Common myeloid progenitor, CD34-positive (primary cell): ENCODE results near the gene POU2AF3.

ENCODE experiments used
- CTCF ChIA-PET: fragments of 350-600 bp; sonication (Branson Sonifier 250); formaldehyde crosslinking; loops from one replicate; lab custom pipeline; 2021; ENCODE audit warnings: antibody characterized with exemption; lab: Charles Lee
- POLR2A ChIA-PET: fragments of 350-600 bp; sonication (Branson Sonifier 250); formaldehyde crosslinking; loops from one replicate; lab custom pipeline; 2021; ENCODE audit warnings: antibody characterized with exemption; lab: Charles Lee
- DNase-seq, 3 donors: peaks; one replicate each; pipeline versions ENCODE4 v3.0.0 to v3.0.0-alpha.2; 2013
- H3K27ac ChIP-seq, 2 experiments: 1 replicate in 1 of 2; 2 replicates in 1 of 2; pipeline ENCODE4 v1.7.0; 2013; ENCODE audit warnings: inconsistent platforms in 2 of 2, low read length in 2 of 2, mild to moderate bottlenecking in 2 of 2, low read depth in 1 of 2, moderate library complexity in 1 of 2; ENCODE audit not compliant: severe bottlenecking in 2 of 2, insufficient read depth in 1 of 2, poor library complexity in 1 of 2
- H3K27me3 ChIP-seq, 5 experiments: replicated peaks in 2 of 5; 1 replicate in 3 of 5; 2 replicates in 2 of 5; pipeline versions ENCODE4 v1.6.1 to v1.7.0; 2013; ENCODE audit warnings: low read length in 4 of 5, mild to moderate bottlenecking in 2 of 5, moderate library complexity in 2 of 5, inconsistent platforms in 1 of 5; ENCODE audit not compliant: insufficient read depth in 5 of 5, control insufficient read depth in 4 of 5
- H3K36me3 ChIP-seq, 4 experiments: 1 replicate in 2 of 4; 2 replicates in 2 of 4; pipeline versions ENCODE4 v1.6.1 to v1.7.0; 2013; ENCODE audit warnings: low read length in 3 of 4, control low read depth in 1 of 4, mild to moderate bottlenecking in 1 of 4; ENCODE audit not compliant: control insufficient read depth in 4 of 4, insufficient read depth in 4 of 4
- H3K4me1 ChIP-seq, 4 experiments: 1 replicate in 3 of 4; 2 replicates in 1 of 4; pipeline versions ENCODE4 v1.6.1 to v1.7.1; 2013; ENCODE audit warnings: low read length in 3 of 4, mild to moderate bottlenecking in 3 of 4, control low read depth in 1 of 4, inconsistent platforms in 1 of 4, moderate library complexity in 1 of 4; ENCODE audit not compliant: control insufficient read depth in 4 of 4, insufficient read depth in 4 of 4; ENCODE audit errors: control extremely low read depth in 1 of 4
- H3K4me3 ChIP-seq, 7 experiments: 1 replicate in 4 of 7; 2 replicates in 3 of 7; pipeline versions ENCODE4 v1.5.1 to v1.7.0; 2013; ENCODE audit warnings: mild to moderate bottlenecking in 7 of 7, low read length in 6 of 7, moderate library complexity in 6 of 7, inconsistent platforms in 2 of 7, low read depth in 2 of 7, control low read depth in 1 of 7; ENCODE audit not compliant: insufficient read depth in 4 of 7, control insufficient read depth in 1 of 7; ENCODE audit errors: extremely low read depth in 1 of 7
- H3K9me3 ChIP-seq, 5 experiments: 1 replicate in 4 of 5; 2 replicates in 1 of 5; pipeline versions ENCODE4 v1.6.1 to v1.7.1; 2013; ENCODE audit warnings: low read length in 4 of 5, mild to moderate bottlenecking in 2 of 5, inconsistent platforms in 1 of 5, low read depth in 1 of 5, moderate library complexity in 1 of 5; ENCODE audit not compliant: control insufficient read depth in 4 of 5, insufficient read depth in 2 of 5; ENCODE audit errors: control extremely low read depth in 1 of 5
- WGBS: methylation state at CpG from one replicate; pipeline ENCODE4 v1.1.5; 2013; ENCODE audit not compliant: insufficient coverage; 5-methylcytosine and 5-hydroxymethylcytosine counted together

The POU2AF3 gene

DNA sequence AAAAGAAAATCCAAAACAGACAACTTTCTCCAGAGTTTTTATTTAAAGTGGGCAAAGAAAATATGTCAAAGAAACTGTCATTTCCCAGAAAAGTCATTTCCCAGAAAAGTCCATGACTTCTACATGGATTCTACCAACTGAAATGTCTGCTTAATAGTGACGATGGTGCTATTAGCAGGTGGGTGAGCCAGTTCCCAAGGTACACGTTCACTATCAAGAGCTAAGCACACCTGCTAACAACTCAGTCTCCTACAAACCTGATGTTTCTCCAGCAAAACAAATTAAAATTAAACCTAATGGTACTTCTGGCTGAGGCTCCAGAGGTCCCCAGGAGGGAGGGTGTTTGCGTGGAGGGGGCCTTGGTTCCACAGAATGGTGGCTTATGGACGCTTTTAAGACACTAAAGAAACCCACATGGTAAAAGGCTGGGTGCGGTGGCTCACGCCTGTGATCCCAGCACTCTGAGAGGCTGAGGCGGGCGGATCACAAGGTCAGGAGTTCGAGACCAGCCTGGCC is 53.9 kb downstream of the POU2AF3 start:
- ChIA-PET POLR2A (no interaction called here), CTCF (no interaction called here)
- Histone ChIP-seq H3K4me3 (no peak overlapping the region), H3K36me3 (no peaks in the 10 kb centered on the region), H3K9me3 (no peaks in the 10 kb centered on the region), H3K27ac (no peak overlapping the region), H3K27me3 (peaks cover 0 to 3% (median 0%) of the 10 kb centered on the region in 5 experiments), H3K4me1 (no peaks in the 10 kb centered on the region)
- WGBS, result 97% methylated on average over 4 of the region's 9 CpGs
- DNase-seq, result no peak

DNA sequence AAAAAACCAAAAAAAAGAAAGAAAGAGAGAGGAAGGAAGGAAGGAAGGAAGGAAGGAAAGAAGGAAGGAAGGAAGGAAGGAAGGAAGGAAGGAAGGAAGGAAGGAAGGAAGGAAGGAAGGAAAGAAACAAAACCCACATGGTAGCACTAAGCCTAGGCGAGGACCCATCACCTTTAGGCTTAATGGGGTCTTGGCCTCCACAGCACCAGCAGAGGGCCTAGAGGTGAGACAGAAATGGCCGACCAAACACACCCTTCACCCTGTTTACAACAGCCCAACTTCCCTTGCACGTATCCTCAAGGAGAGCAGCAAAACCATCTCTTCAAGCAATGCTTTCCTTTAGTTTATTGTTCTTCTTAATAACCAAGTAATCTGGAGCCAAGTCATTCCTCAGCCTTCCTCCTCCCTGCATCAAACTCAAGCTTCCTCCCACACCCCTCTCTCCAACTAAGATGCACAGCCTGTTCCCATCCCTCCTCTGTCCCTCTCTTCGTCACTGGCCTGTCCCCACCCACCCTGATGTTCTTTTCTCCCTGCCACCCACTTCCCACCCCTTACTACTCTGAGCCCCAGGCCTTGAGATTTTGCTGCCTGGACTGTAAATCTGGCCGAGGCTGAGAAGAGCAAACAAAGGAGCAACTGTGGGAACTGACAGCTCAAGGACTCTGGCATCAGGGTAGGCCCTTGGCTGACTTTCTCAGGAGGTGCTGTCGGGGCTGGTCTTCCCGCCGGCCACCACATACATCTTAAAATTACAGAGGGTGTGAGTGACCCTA is 54.8 kb downstream of the POU2AF3 start:
- ChIA-PET CTCF (no interaction called here), POLR2A (no interaction called here)
- H3K4me3 ChIP-seq, result no peak overlapping the region
- WGBS, result 94% methylated on average over 3 of the region's 8 CpGs
- H3K9me3 ChIP-seq, result no peaks in the 10 kb centered on the region
- no peak overlapping the region for H3K27ac ChIP-seq
- peak in 1 of 3 donors; percentile 7 for DNase-seq
- no peaks in the 10 kb centered on the region for H3K4me1 ChIP-seq
- peaks cover 0 to 3% (median 0%) of the 10 kb centered on the region in 5 experiments for H3K27me3 ChIP-seq
- H3K36me3 ChIP-seq, result no peaks in the 10 kb centered on the region

DNA sequence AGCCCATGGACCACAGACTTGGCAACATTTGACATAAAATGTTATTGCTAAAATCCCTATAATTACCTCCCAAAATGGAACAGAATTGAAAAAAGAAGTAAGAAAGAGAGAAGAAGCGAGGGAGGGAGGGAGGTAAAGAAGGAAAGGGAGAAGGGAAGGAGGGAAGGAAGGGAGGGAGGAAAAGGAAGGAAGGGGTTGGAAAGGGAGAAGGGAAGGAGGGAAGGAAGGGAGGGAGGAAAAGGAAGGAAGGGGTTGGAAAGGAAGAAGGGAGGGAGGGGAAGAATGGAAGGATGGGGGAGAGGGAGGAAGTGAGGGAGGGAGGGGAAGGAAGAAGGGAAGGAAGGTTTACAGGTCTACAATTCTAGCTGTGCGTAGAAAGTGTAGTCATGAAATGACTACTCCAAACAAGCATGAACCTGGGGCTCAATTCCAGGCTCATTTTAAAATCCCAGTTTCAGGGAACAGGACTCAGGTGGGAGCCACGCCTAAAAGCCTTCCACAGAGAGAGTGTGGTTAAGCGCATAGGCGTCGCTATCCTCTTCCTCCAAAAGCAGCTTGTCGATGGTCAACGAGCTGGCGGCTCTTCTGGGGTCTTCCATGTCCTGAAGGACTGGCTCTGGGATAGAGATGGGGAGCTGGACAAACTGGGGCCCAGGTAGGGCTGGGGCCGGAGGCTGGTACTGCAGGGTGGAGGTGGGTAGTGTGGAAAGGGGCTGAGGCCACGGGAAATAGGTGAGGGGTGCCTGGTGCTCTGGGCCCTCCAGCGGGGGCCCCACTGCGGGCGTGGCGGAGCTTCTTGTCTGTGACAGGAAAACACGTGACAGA is 55.6 kb downstream of the POU2AF3 start:
- no peaks in the 10 kb centered on the region for H3K36me3 ChIP-seq
- no peaks in the 10 kb centered on the region for H3K9me3 ChIP-seq
- no peaks in the 10 kb centered on the region for H3K4me1 ChIP-seq
- H3K27ac ChIP-seq, result no peak overlapping the region
- no peak for DNase-seq
- POLR2A ChIA-PET, result no interaction called here
- CTCF ChIA-PET, result interaction anchor here (1.0 kb wide), 1 partner anchor 8 kb away, joined by 3 read pairs; no protein-coding TSS in a partner anchor
- no peak overlapping the region for H3K4me3 ChIP-seq
- H3K27me3 ChIP-seq, result peaks cover 0 to 3% (median 0%) of the 10 kb centered on the region in 5 experiments
- 97% methylated on average over 16 of the region's 16 CpGs for WGBS

DNA sequence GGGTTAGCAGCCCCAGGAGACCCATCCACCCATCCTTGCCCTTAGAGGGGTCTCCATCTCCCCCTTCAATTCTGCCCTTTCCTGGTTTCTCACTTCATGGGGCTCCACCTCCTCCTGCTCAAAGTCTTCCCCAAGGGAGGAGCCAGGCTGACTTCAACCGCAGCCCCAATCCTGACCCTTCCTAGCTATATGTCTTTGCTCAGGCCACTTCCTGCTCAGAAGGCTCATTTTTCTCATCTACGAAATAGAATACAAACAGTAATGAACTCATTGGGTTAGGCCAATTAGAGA is 56.2 kb downstream of the POU2AF3 start:
- POLR2A ChIA-PET, result no interaction called here
- Histone ChIP-seq H3K27ac (no peak overlapping the region), H3K4me1 (no peaks in the 10 kb centered on the region), H3K9me3 (no peaks in the 10 kb centered on the region), H3K36me3 (no peaks in the 10 kb centered on the region), H3K27me3 (peaks cover 0 to 3% (median 0%) of the 10 kb centered on the region in 5 experiments), H3K4me3 (no peak overlapping the region)
- DNase-seq, result no peak
- CTCF ChIA-PET, result interaction anchor here (1.0 kb wide), 1 partner anchor 9 kb away, joined by 3 read pairs; no protein-coding TSS in a partner anchor
- WGBS, result 100% methylated on average over 2 of the region's 2 CpGs

DNA sequence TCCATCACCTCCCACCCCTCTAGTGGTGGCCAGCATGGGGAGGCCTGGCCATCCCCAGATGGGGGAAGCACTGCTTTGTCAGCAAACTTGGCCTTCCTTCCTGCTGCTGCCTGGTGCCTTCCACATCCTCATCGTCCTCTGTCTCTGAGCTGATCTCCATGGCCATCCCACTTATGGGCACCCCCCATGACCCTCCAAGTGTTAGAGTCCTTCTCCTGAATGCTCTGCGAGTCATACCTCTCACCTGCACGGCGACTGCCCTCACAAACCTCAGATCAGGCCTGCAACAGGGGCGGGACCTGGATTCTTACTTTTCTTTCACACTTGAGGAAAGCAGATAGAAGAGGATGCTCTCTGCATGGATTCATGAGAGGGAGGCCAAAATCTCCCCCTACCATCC is 56.8 kb downstream of the POU2AF3 start:
- Histone ChIP-seq H3K36me3 (no peaks in the 10 kb centered on the region), H3K9me3 (no peaks in the 10 kb centered on the region), H3K27ac (no peak overlapping the region), H3K4me3 (no peak overlapping the region), H3K4me1 (no peaks in the 10 kb centered on the region), H3K27me3 (peaks cover 0 to 3% (median 0%) of the 10 kb centered on the region in 5 experiments)
- ChIA-PET POLR2A (no interaction called here), CTCF (interaction anchor here (1.0 kb wide), 1 partner anchor 9 kb away, joined by 3 read pairs; no protein-coding TSS in a partner anchor)
- WGBS, result 89% methylated on average over 4 of the region's 5 CpGs
- no peak for DNase-seq

DNA sequence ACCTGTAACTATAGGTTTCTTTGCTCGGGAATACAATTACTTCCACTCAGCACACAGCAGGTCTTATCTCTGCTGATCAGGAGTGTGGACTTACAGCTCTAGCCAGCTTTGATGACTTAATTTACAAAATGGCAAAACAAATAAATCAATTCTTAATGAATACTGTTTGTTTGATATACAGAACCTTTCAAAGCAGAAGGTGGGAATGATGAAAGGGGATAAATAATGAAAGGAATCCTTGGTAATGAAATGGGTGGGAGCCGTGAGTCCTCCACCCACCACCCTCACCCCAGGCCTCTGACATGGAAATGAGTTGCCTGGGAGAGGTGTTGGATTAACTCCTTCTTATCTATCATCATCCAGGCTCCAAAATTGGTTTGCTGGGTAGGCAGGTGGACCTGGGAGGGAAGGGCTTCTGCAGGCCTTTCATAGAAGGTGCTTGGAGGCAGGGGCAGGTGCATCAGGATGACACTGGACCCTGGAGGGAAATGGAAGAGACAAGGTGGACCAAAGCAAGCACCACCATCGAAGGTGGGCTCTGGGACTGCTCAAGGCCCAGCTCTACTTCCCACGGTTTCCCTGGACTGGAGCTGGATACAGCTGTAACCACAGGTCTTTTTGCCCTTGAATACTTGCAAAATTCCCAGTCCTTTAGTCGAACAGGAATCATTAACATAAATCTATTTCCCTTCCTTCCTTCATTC is 57.8 kb downstream of the POU2AF3 start:
- CTCF ChIA-PET, result interaction anchor here (0.5 to 1.1 kb wide), 2 partner anchors 33 to 67 kb away, joined by 3 read pairs; no protein-coding TSS in a partner anchor

More for the DNA sequence above, 57.8 kb downstream of the POU2AF3 start:
- H3K27ac ChIP-seq, result no peak overlapping the region
- POLR2A ChIA-PET, result no interaction called here
- no peaks in the 10 kb centered on the region for H3K4me1 ChIP-seq
- no peak overlapping the region for H3K4me3 ChIP-seq
- H3K9me3 ChIP-seq, result no peaks in the 10 kb centered on the region
- DNase-seq, result no peak
- H3K27me3 ChIP-seq, result no peaks in the 10 kb centered on the region
- 90% methylated on average over 3 of the region's 5 CpGs for WGBS
- no peaks in the 10 kb centered on the region for H3K36me3 ChIP-seq
